GM12878 (cell line): ENCODE measurements around the gene SESN1.

ENCODE experiments used
- POLR2A ChIP-seq: IDR thresholded peaks from 2 replicates; pipeline ENCODE4 v1.6.1; 2011; ENCODE audit warnings: low read depth, mild to moderate bottlenecking, low read length
- POLR2AphosphoS2 ChIP-seq: IDR thresholded peaks from 2 replicates; pipeline ENCODE4 v1.6.1; 2011; ENCODE audit warnings: low read depth, mild to moderate bottlenecking, low read length, improper control_type of control experiment, moderate library complexity
- SREBF2 ChIP-seq: IDR thresholded peaks from 2 replicates; pipeline ENCODE4 v1.6.1; 2012; ENCODE audit warnings: mild to moderate bottlenecking, low read length
- YY1 ChIP-seq: IDR thresholded peaks from 2 replicates; pipeline ENCODE4 v1.6.1; 2011; ENCODE audit warnings: low read depth, mild to moderate bottlenecking, low read length
- TF ChIP-seq, protein P1 (sequence below), 3 experiments: IDR thresholded peaks in 2 of 3; conservative IDR thresholded peaks in 1 of 3; 2 replicates each; pipeline ENCODE4 v1.5.1; 2011; ENCODE audit warnings: low read depth in 3 of 3, low read length in 3 of 3, mild to moderate bottlenecking in 3 of 3, control low read depth in 2 of 3, moderate library complexity in 2 of 3, inconsistent platforms in 1 of 3, mixed read lengths in 1 of 3; ENCODE audit not compliant: control insufficient read depth in 2 of 3, insufficient read depth in 1 of 3; ENCODE audit errors: extremely low read depth in 1 of 3

DNA sequence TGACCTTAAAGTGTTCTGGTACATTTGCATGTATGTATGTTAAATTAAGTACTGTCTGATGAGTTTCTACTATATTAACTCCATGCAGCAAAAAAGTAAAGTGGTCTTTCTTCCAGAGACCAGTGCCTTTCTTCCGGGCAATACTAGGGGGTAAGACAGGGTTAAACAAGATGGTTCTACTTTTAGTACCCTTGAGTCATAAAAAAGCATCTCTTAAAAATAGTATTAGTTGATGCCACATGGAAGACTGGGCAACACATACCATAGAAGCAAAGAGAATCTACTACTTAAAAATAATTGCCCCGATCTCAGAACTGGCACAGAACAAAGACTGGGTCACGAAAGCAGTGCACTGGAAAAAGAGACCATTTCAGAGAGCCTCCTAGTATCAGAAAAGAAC, 66.2 kb downstream of the SESN1 start:
- TF ChIP-seq SREBF2 (no peak), POLR2AphosphoS2 (no peak), YY1 (no peak), POLR2A (no peak)
- TF ChIP-seq, protein P1, sequence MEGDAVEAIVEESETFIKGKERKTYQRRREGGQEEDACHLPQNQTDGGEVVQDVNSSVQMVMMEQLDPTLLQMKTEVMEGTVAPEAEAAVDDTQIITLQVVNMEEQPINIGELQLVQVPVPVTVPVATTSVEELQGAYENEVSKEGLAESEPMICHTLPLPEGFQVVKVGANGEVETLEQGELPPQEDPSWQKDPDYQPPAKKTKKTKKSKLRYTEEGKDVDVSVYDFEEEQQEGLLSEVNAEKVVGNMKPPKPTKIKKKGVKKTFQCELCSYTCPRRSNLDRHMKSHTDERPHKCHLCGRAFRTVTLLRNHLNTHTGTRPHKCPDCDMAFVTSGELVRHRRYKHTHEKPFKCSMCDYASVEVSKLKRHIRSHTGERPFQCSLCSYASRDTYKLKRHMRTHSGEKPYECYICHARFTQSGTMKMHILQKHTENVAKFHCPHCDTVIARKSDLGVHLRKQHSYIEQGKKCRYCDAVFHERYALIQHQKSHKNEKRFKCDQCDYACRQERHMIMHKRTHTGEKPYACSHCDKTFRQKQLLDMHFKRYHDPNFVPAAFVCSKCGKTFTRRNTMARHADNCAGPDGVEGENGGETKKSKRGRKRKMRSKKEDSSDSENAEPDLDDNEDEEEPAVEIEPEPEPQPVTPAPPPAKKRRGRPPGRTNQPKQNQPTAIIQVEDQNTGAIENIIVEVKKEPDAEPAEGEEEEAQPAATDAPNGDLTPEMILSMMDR (IDR thresholded peaks at IDR 0.05 in 2 of 3, conservative IDR thresholded peaks at IDR 0.05 in 1 of 3; ENCODE audit: control insufficient read depth in 2 of 3, extremely low read depth in 1 of 3, insufficient read depth in 1 of 3, low read depth in 3 of 3, low read length in 3 of 3) = no peak
